Measurements from ENCODE around the gene SDK1.

DNA sequence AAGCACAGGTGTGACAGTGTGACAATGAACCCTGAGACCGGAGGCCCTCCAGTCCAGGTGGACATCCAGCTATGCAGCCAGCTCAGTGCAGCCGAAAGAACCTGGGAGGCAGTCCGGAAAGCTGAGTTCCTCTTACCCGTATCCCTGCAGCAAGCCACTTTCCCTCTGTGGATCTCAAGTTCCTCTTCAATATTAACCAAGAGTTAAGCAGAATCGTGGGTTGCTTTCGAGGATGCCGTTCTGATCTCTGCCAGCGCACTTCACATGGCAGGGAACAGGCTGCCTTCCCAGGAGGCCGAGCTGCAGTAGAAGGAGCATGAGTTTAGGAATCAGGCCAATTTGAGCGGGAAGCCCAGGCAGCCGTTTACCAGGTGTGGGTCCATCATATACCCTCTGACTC is 591.6 kb downstream of the SDK1 start:
- TF ChIP-seq, protein P1, sequence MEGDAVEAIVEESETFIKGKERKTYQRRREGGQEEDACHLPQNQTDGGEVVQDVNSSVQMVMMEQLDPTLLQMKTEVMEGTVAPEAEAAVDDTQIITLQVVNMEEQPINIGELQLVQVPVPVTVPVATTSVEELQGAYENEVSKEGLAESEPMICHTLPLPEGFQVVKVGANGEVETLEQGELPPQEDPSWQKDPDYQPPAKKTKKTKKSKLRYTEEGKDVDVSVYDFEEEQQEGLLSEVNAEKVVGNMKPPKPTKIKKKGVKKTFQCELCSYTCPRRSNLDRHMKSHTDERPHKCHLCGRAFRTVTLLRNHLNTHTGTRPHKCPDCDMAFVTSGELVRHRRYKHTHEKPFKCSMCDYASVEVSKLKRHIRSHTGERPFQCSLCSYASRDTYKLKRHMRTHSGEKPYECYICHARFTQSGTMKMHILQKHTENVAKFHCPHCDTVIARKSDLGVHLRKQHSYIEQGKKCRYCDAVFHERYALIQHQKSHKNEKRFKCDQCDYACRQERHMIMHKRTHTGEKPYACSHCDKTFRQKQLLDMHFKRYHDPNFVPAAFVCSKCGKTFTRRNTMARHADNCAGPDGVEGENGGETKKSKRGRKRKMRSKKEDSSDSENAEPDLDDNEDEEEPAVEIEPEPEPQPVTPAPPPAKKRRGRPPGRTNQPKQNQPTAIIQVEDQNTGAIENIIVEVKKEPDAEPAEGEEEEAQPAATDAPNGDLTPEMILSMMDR (IDR thresholded peaks at IDR 0.05) = no peak
- TF ChIP-seq POLR2A (IDR thresholded peaks at IDR 0.05) = no peak
